Neural progenitor cell (in vitro differentiated cells): ENCODE data around the gene MSI2. TPM values are rescaled to one million over a fixed set of nuclear protein-coding genes. Genes with fewer than 3 reads are reported as not detected.
A peak's percentile ranks its signal among the peaks of the same experiment; 100 is the strongest.

ENCODE experiments used
- DNase-seq: peaks from one replicate; pipeline ENCODE4 v3.0.0-alpha.2; 2016; ENCODE audit warnings: low spot score
- H2AFZ ChIP-seq: fragments of 200-600 bp; sonication (generic); replicated peaks from 2 replicates; pipeline ENCODE4 v1.6.1; 2016; ENCODE audit warnings: antibody characterized with exemption
- H3F3A ChIP-seq: fragments of 200-600 bp; sonication (generic); 2 replicates; pipeline ENCODE4 v1.6.1; 2016; ENCODE audit warnings: antibody characterized with exemption, low read depth
- H3K27ac ChIP-seq: fragments of 200-600 bp; sonication (generic); 2 replicates; pipeline ENCODE4 v1.5.1; 2016; ENCODE audit warnings: mild to moderate bottlenecking
- H3K27me3 ChIP-seq: fragments of 200-600 bp; sonication (generic); 2 replicates; pipeline ENCODE4 v1.6.1; 2016; ENCODE audit warnings: mild to moderate bottlenecking, moderate library complexity
- H3K36me3 ChIP-seq: fragments of 200-600 bp; sonication (generic); 2 replicates; pipeline ENCODE4 v1.5.1; 2016
- H3K4me1 ChIP-seq: fragments of 200-600 bp; sonication (generic); 2 replicates; pipeline ENCODE4 v1.6.1; 2016; ENCODE audit warnings: mixed run types
- H3K4me2 ChIP-seq: fragments of 200-600 bp; sonication (generic); 2 replicates; pipeline ENCODE4 v1.6.1; 2016
- H3K4me3 ChIP-seq: fragments of 200-600 bp; sonication (generic); 2 replicates; pipeline ENCODE4 v1.5.1; 2016
- H3K79me2 ChIP-seq: fragments of 200-600 bp; sonication (generic); 2 replicates; pipeline ENCODE4 v1.6.1; 2016; ENCODE audit warnings: low read depth
- H3K9ac ChIP-seq: fragments of 200-600 bp; sonication (generic); 2 replicates; pipeline ENCODE4 v1.6.1; 2016
- H3K9me3 ChIP-seq: fragments of 200-600 bp; sonication (generic); 2 replicates; pipeline ENCODE4 v1.5.1; 2016; ENCODE audit warnings: low read depth
- H4K20me1 ChIP-seq: fragments of 200-600 bp; sonication (generic); 2 replicates; pipeline ENCODE4 v1.6.1; 2016; ENCODE audit warnings: low read depth
- H3K27ac Mint-ChIP-seq: 3 replicates; pipeline ENCODE4 v1.8.0; 2021; ENCODE audit warnings: mixed read lengths
- H3K27me3 Mint-ChIP-seq: 2 replicates; pipeline ENCODE4 v1.8.0; 2022; ENCODE audit warnings: low read depth, mild to moderate bottlenecking, inconsistent platforms, moderate library complexity, mixed read lengths; ENCODE audit not compliant: insufficient read depth
- H3K36me3 Mint-ChIP-seq: 3 replicates; pipeline ENCODE4 v1.8.0; 2021; ENCODE audit warnings: mixed read lengths
- H3K4me1 Mint-ChIP-seq: 3 replicates; pipeline ENCODE4 v1.8.0; 2021; ENCODE audit warnings: mixed read lengths
- H3K4me3 Mint-ChIP-seq: 3 replicates; pipeline ENCODE4 v1.8.0; 2021; ENCODE audit warnings: mild to moderate bottlenecking, moderate library complexity, mixed read lengths
- H3K9me3 Mint-ChIP-seq: 3 replicates; pipeline ENCODE4 v1.8.0; 2020; ENCODE audit warnings: mixed read lengths
- CTCF ChIP-seq: fragments of 200-600 bp; sonication (generic); IDR thresholded peaks from 2 replicates; pipeline ENCODE4 v1.5.1; 2017; ENCODE audit warnings: antibody characterized with exemption, mild to moderate bottlenecking
- EZH2 ChIP-seq: fragments of 200-600 bp; sonication (generic); IDR thresholded peaks from 2 replicates; pipeline ENCODE4 v1.6.1; 2017; ENCODE audit warnings: antibody characterized with exemption, mild to moderate bottlenecking, moderate library complexity
- EZH2phosphoT487 ChIP-seq: fragments of 200-600 bp; sonication (generic); IDR thresholded peaks from 2 replicates; pipeline ENCODE4 v1.6.1; 2017; ENCODE audit warnings: antibody characterized with exemption
- total RNA-seq: library from RNA; depleted of rRNA; stranded (reverse); fragments of >200 nt; gene quantifications from 2 replicates; pipeline ENCODE4 v1.2.3, GENCODE V29; 2015; ENCODE audit warnings: low replicate concordance

MSI2 gene
- total RNA-seq, 1 donor from 2014 or later: 96.9 TPM

- Histone ChIP-seq H4K20me1 (peaks cover 79% of the 10 kb centered on the region), H3K9ac (no peak overlapping the region), H3K79me2 (peaks cover 100% of the 10 kb centered on the region), H3K4me2 (peak overlapping the region; percentile 44), H2AFZ (no peak overlapping the region), H3K9me3 (no peaks in the 10 kb centered on the region), H3K36me3 (no peaks in the 10 kb centered on the region), H3K27me3 (no peaks in the 10 kb centered on the region), H3F3A (peaks cover 44% of the 10 kb centered on the region), H3K4me3 (peak overlapping the region; percentile 9), H3K4me1 (peaks cover 65% of the 10 kb centered on the region), H3K27ac (peak overlapping the region; percentile 41)
- peaks cover 44% of the 10 kb centered on the region for H3K36me3 Mint-ChIP-seq
- H3K4me3 Mint-ChIP-seq: no peak overlapping the region
- peak overlapping the region; percentile 61 for H3K27ac Mint-ChIP-seq
- TF ChIP-seq EZH2: no peak
- no peak for TF ChIP-seq EZH2phosphoT487
- DNase-seq: no peak
- no peaks in the 10 kb centered on the region for H3K27me3 Mint-ChIP-seq
- H3K4me1 Mint-ChIP-seq: peaks cover 51% of the 10 kb centered on the region
- no peaks in the 10 kb centered on the region for H3K9me3 Mint-ChIP-seq
Measured at GRCh38 chr17:57341611-57342540, 85.6 kb downstream of the MSI2 start.

- peaks cover 100% of the 10 kb centered on the region for H3K79me2 ChIP-seq
- DNase-seq: no peak
- H3K4me3 Mint-ChIP-seq: no peak overlapping the region
- no peak for TF ChIP-seq EZH2
- peaks cover 79% of the 10 kb centered on the region for H4K20me1 ChIP-seq
- H3K4me2 ChIP-seq: peak overlapping the region; percentile 44
- H3K27ac Mint-ChIP-seq: no peak overlapping the region
- H3K36me3 ChIP-seq: no peaks in the 10 kb centered on the region
- peaks cover 41% of the 10 kb centered on the region for H3K4me1 Mint-ChIP-seq
- H3K4me1 ChIP-seq: peaks cover 53% of the 10 kb centered on the region
- H3K9me3 ChIP-seq: no peaks in the 10 kb centered on the region
- peaks cover 51% of the 10 kb centered on the region for H3K36me3 Mint-ChIP-seq
- H3K27me3 Mint-ChIP-seq: peaks cover 3% of the 10 kb centered on the region
- H2AFZ ChIP-seq: no peak overlapping the region
- H3K9me3 Mint-ChIP-seq: no peaks in the 10 kb centered on the region
- H3K9ac ChIP-seq: no peak overlapping the region
- H3K27ac ChIP-seq: no peak overlapping the region
- H3F3A ChIP-seq: peaks cover 32% of the 10 kb centered on the region
- H3K4me3 ChIP-seq: no peak overlapping the region
- no peaks in the 10 kb centered on the region for H3K27me3 ChIP-seq
Measured at GRCh38 chr17:57342963-57343589, 86.8 kb downstream of the MSI2 start.

DNA sequence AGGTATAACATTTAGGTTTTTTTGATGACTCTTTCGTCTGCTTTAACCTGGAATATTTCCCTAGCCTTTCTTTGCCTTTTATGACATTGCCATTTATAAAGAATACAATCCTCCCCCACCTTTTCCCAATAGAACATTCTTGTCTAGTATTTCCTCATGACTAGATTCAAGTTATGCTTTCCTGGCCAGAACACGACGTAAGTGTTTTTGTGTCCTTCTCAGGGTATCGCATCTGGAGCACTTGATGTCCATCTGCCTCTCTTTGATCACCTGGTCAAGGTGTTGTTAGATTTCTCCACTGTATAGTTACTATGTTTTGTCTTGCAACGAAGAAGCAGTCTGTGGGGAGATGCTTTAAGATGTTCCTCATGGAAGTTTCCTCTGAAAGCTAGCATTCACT is 87.4 kb downstream of the MSI2 start:
- Mint-ChIP-seq H3K9me3 (no peaks in the 10 kb centered on the region), H3K36me3 (peaks cover 57% of the 10 kb centered on the region), H3K4me3 (no peak overlapping the region), H3K4me1 (peaks cover 35% of the 10 kb centered on the region), H3K27me3 (peaks cover 3% of the 10 kb centered on the region), H3K27ac (no peak overlapping the region)
- Histone ChIP-seq H3K27me3 (no peaks in the 10 kb centered on the region), H3K4me1 (peaks cover 47% of the 10 kb centered on the region), H3K9ac (no peak overlapping the region), H3K79me2 (peaks cover 100% of the 10 kb centered on the region), H3F3A (peaks cover 26% of the 10 kb centered on the region), H3K27ac (no peak overlapping the region), H4K20me1 (peaks cover 78% of the 10 kb centered on the region), H2AFZ (no peak overlapping the region), H3K9me3 (no peaks in the 10 kb centered on the region), H3K4me2 (no peak overlapping the region), H3K4me3 (no peak overlapping the region), H3K36me3 (no peaks in the 10 kb centered on the region)
- DNase-seq: no peak
- TF ChIP-seq EZH2phosphoT487 (no peak), CTCF (no peak), EZH2 (no peak)

DNA sequence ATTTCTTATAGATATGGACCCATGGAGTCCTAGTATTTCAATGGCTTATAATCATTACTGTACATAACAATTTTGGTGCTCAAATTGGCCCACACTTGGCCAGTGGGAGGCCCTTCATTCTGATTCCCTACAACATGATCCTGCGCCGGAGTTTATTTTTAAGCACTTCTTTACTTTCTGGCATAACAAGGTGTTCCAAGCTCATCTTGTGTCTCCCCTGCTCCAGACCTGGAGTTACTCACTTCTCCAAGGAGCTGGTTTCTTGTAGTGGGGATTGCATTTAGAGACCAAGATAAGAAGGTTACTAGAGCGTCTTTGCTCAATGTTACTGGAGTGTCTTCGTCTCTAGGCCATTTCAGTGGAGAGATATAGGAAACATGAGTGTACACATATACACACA is 87.9 kb downstream of the MSI2 start:
- H3K27ac ChIP-seq: no peak overlapping the region
- Mint-ChIP-seq H3K36me3 (peaks cover 58% of the 10 kb centered on the region), H3K27me3 (peaks cover 3% of the 10 kb centered on the region), H3K27ac (no peak overlapping the region), H3K4me1 (peaks cover 32% of the 10 kb centered on the region), H3K9me3 (no peaks in the 10 kb centered on the region), H3K4me3 (no peak overlapping the region)
- DNase-seq: no peak
- peaks cover 73% of the 10 kb centered on the region for H4K20me1 ChIP-seq
- H3K9ac ChIP-seq: no peak overlapping the region
- H3K4me1 ChIP-seq: peaks cover 41% of the 10 kb centered on the region
- H3K27me3 ChIP-seq: no peaks in the 10 kb centered on the region
- H3K9me3 ChIP-seq: no peaks in the 10 kb centered on the region
- no peak overlapping the region for H3K4me3 ChIP-seq
- peaks cover 21% of the 10 kb centered on the region for H3F3A ChIP-seq
- no peak for TF ChIP-seq EZH2phosphoT487
- TF ChIP-seq CTCF: no peak
- no peak for TF ChIP-seq EZH2
- H3K4me2 ChIP-seq: no peak overlapping the region
- no peak overlapping the region for H2AFZ ChIP-seq
- H3K79me2 ChIP-seq: peaks cover 98% of the 10 kb centered on the region
- no peaks in the 10 kb centered on the region for H3K36me3 ChIP-seq
